Measurements from ENCODE around the gene VAMP1.
A peak's percentile ranks its signal among the peaks of the same experiment; 100 is the strongest.

VAMP1 gene

GRCh38 chr12:6465467-6466183, 4.9 kb downstream of the VAMP1 start (continued):
- TF ChIP-seq ZNF660 (tag by site-specific recombination; IDR thresholded peaks at IDR 0.05) (peak; percentile 56), ZBTB17 (tag by site-specific recombination; IDR thresholded peaks at IDR 0.05) (0 out of 2 replicates have a peak, but pooled peaks have one; percentile 18), TCF7L2 (IDR thresholded peaks at IDR 0.05; ENCODE audit: borderline replicate concordance, low read depth, low read length) (no peak), IKZF3 (tag by site-specific recombination; IDR thresholded peaks at IDR 0.05) (peak; percentile 50; the same call in 1 of the 2 replicates), ZNF843 (tag by site-specific recombination; IDR thresholded peaks at IDR 0.05) (no peak), ZBTB20 (tag by site-specific recombination; IDR thresholded peaks at IDR 0.05) (no peak), ZNF335 (tag by site-specific recombination; conservative IDR thresholded peaks at IDR 0.05) (no peak)
- TF ChIP-seq, protein P1, sequence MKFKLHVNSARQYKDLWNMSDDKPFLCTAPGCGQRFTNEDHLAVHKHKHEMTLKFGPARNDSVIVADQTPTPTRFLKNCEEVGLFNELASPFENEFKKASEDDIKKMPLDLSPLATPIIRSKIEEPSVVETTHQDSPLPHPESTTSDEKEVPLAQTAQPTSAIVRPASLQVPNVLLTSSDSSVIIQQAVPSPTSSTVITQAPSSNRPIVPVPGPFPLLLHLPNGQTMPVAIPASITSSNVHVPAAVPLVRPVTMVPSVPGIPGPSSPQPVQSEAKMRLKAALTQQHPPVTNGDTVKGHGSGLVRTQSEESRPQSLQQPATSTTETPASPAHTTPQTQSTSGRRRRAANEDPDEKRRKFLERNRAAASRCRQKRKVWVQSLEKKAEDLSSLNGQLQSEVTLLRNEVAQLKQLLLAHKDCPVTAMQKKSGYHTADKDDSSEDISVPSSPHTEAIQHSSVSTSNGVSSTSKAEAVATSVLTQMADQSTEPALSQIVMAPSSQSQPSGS (tag by site-specific recombination; IDR thresholded peaks at IDR 0.05; ENCODE audit: low read depth) = no peak

DNA sequence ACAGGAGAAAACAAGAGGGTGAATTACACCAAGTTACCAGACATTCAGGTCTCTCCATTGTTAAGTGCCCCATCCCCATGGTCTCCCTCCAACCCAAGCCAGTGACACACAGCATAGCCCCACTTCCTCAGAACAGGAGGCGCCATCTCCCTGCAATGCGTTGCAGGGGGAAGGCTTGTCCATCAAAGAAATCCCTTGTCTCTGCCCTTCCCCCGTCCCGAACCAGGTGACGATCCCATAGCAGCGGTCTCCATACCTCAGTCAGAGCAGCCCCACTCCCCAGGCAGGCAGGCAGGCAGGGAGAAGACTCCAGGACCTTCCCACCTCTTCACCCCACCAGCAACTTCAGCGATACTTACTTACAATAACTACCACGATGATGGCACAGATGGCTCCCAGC, 5.9 kb downstream of the VAMP1 start:
- Histone ChIP-seq H3K36me3 (ENCODE audit: control insufficient read depth in 2 of 2, insufficient read depth in 1 of 2, low read length in 2 of 2) (peaks cover 9 to 69% of the 10 kb centered on the region in 2 experiments), H3K9me3 (ENCODE audit: control insufficient read depth, insufficient read depth, low read depth, low read length) (no peaks in the 10 kb centered on the region), H3K27ac (ENCODE audit: extremely low read depth, low read depth, low read length) (no peak overlapping the region), H3K4me3 (ENCODE audit: low read depth, low read length) (no peak overlapping the region), H3K4me1 (ENCODE audit: control insufficient read depth, insufficient read depth, low read length) (no peaks in the 10 kb centered on the region; the same call in 1 of the 2 replicates)
- ChIA-PET CTCF (interaction anchor here (0.7 to 2.2 kb wide), 28 partner anchors 8 to 475 kb away, joined by 3 to 73 read pairs (median 6); partner anchors contain the start of genes MRPL51 and TAPBPL), POLR2A (interaction anchor here (1.2 to 2.2 kb wide), 4 partner anchors 40 to 142 kb away, joined by 3 to 13 read pairs (median 4); no protein-coding TSS in a partner anchor)
- TF ChIP-seq, protein P2, sequence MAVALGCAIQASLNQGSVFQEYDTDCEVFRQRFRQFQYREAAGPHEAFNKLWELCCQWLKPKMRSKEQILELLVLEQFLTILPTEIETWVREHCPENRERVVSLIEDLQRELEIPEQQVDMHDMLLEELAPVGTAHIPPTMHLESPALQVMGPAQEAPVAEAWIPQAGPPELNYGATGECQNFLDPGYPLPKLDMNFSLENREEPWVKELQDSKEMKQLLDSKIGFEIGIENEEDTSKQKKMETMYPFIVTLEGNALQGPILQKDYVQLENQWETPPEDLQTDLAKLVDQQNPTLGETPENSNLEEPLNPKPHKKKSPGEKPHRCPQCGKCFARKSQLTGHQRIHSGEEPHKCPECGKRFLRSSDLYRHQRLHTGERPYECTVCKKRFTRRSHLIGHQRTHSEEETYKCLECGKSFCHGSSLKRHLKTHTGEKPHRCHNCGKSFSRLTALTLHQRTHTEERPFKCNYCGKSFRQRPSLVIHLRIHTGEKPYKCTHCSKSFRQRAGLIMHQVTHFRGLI (tag by site-specific recombination; IDR thresholded peaks at IDR 0.05) = no peak
- no peak for TF ChIP-seq ZNF114 (tag by site-specific recombination; IDR thresholded peaks at IDR 0.05)
- TF ChIP-seq, protein P3, sequence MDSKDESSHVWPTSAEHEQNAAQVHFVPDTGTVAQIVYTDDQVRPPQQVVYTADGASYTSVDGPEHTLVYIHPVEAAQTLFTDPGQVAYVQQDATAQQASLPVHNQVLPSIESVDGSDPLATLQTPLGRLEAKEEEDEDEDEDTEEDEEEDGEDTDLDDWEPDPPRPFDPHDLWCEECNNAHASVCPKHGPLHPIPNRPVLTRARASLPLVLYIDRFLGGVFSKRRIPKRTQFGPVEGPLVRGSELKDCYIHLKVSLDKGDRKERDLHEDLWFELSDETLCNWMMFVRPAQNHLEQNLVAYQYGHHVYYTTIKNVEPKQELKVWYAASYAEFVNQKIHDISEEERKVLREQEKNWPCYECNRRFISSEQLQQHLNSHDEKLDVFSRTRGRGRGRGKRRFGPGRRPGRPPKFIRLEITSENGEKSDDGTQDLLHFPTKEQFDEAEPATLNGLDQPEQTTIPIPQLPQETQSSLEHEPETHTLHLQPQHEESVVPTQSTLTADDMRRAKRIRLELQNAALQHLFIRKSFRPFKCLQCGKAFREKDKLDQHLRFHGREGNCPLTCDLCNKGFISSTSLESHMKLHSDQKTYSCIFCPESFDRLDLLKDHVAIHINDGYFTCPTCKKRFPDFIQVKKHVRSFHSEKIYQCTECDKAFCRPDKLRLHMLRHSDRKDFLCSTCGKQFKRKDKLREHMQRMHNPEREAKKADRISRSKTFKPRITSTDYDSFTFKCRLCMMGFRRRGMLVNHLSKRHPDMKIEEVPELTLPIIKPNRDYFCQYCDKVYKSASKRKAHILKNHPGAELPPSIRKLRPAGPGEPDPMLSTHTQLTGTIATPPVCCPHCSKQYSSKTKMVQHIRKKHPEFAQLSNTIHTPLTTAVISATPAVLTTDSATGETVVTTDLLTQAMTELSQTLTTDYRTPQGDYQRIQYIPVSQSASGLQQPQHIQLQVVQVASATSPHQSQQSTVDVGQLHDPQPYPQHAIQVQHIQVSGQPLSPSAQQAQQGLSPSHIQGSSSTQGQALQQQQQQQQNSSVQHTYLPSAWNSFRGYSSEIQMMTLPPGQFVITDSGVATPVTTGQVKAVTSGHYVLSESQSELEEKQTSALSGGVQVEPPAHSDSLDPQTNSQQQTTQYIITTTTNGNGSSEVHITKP (tag by site-specific recombination; IDR thresholded peaks at IDR 0.05) = no peak
- TF ChIP-seq PRDM1 (tag by site-specific recombination; IDR thresholded peaks at IDR 0.05) = no peak
- TF ChIP-seq, protein P4, sequence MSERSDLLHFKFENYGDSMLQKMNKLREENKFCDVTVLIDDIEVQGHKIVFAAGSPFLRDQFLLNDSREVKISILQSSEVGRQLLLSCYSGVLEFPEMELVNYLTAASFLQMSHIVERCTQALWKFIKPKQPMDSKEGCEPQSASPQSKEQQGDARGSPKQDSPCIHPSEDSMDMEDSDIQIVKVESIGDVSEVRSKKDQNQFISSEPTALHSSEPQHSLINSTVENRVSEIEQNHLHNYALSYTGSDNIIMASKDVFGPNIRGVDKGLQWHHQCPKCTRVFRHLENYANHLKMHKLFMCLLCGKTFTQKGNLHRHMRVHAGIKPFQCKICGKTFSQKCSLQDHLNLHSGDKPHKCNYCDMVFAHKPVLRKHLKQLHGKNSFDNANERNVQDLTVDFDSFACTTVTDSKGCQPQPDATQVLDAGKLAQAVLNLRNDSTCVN (tag by site-specific recombination; optimal IDR thresholded peaks at IDR 0.05) = no peak
- TF ChIP-seq, protein P5, sequence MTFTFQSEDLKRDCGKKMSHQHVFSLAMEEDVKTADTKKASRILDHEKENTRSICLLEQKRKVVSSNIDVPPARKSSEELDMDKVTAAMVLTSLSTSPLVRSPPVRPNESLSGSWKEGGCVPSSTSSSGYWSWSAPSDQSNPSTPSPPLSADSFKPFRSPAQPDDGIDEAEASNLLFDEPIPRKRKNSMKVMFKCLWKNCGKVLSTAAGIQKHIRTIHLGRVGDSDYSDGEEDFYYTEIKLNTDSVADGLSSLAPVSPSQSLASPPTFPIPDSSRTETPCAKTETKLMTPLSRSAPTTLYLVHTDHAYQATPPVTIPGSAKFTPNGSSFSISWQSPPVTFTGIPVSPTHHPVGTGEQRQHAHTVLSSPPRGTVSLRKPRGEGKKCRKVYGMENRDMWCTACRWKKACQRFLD (tag by site-specific recombination; IDR thresholded peaks at IDR 0.05) = no peak
- TF ChIP-seq MZF1 (tag by site-specific recombination; IDR thresholded peaks at IDR 0.05; ENCODE audit: borderline replicate concordance) = no peak
- no peak for TF ChIP-seq ZNF416 (tag by site-specific recombination; IDR thresholded peaks at IDR 0.05)
- no peak for TF ChIP-seq RBAK (tag by site-specific recombination; IDR thresholded peaks at IDR 0.05)
- TF ChIP-seq SETDB1 (IDR thresholded peaks at IDR 0.05; ENCODE audit: insufficient read length, low read length) = no peak
- no peak for TF ChIP-seq ZNF837 (tag by site-specific recombination; IDR thresholded peaks at IDR 0.05)
- TF ChIP-seq PBX3 (CRISPR knock-in tag; IDR thresholded peaks at IDR 0.05) = no peak
- no peak for TF ChIP-seq ZFP69B (tag by site-specific recombination; IDR thresholded peaks at IDR 0.05)
- TF ChIP-seq ZBTB6 (tag by site-specific recombination; IDR thresholded peaks at IDR 0.05) = no peak
- TF ChIP-seq, protein P1 (tag by site-specific recombination; IDR thresholded peaks at IDR 0.05; ENCODE audit: low read depth) = no peak
